HepG2 (cell line): ENCODE measurements around the gene PTPRCAP. TPM values are rescaled to one million over a fixed set of nuclear protein-coding genes. Genes with fewer than 3 reads are reported as not detected.

Experiments used
- ATAC-seq: fragments of 200-7000 bp; cut with Tn5 transposase; 3 replicates; pipeline ENCODE4 v1.9.1; 2020; ENCODE audit warnings: mild to moderate bottlenecking, moderate library complexity
- BruUV-seq: library from RNA; stranded (reverse); fragments of 400-500 nt; replicated peaks from 2 replicates; lab custom pipeline; 2021; lab: Mats Ljungman, UMichigan
- CTCF ChIA-PET: fragments of 300-600 bp; formaldehyde crosslinking; extraction: SDS; loops from one replicate; lab custom pipeline; 2021; ENCODE audit warnings: low total read pairs, inconsistent platforms, low intra/inter-chr PET ratio; lab: Yijun Ruan, JAX
- POLR2A ChIA-PET: fragments of 350-600 bp; sonication (Branson Sonifier 250); formaldehyde crosslinking; loops from one replicate; lab custom pipeline; 2020; ENCODE audit warnings: antibody characterized with exemption, inconsistent platforms; lab: Yijun Ruan, JAX
- DNase-seq: peaks from one replicate; pipeline ENCODE4 v3.0.0-alpha.2; 2015; ENCODE audit warnings: low spot score
- FAIRE-seq: peaks from 3 replicates; lab custom pipeline; 2011; peaks lifted over from hg19 to GRCh38; lab: Jason Lieb, UNC
- H2AFZ ChIP-seq: one replicate; pipeline ENCODE4 v1.6.1; 2011; ENCODE audit warnings: low read length, inconsistent platforms
- H3K27ac ChIP-seq: fragments of 300-600 bp; 3 replicates; pipeline ENCODE4 v1.8.0; 2011; ENCODE audit warnings: mixed run types, mild to moderate bottlenecking, mixed read lengths, low read length, inconsistent platforms; ENCODE audit not compliant: insufficient read depth; ENCODE audit errors: extremely low read length
- H3K27me3 ChIP-seq, 2 experiments: fragments of 200-600 bp in 1 of 2; 2 replicates in 1 of 2; 3 replicates in 1 of 2; pipeline versions ENCODE4 v1.6.0 to v1.8.0; 2011; ENCODE audit warnings: low read length in 2 of 2, mild to moderate bottlenecking in 2 of 2, moderate library complexity in 2 of 2, inconsistent platforms in 1 of 2; ENCODE audit not compliant: insufficient read depth in 2 of 2, control insufficient read depth in 1 of 2
- H3K36me3 ChIP-seq, 2 experiments: fragments of 200-600 bp in 1 of 2; replicated peaks in 1 of 2; 2 replicates in 1 of 2; 3 replicates in 1 of 2; pipeline versions ENCODE4 v1.5.1 to v1.8.0; 2011; ENCODE audit warnings: low read length in 2 of 2, inconsistent platforms in 1 of 2; ENCODE audit not compliant: insufficient read depth in 2 of 2, control insufficient read depth in 1 of 2
- H3K4me1 ChIP-seq: 2 replicates; pipeline ENCODE4 v1.5.1; 2012; ENCODE audit warnings: low read length, inconsistent platforms; ENCODE audit not compliant: insufficient read depth
- H3K4me2 ChIP-seq: 2 replicates; pipeline ENCODE4 v1.6.0; 2011; ENCODE audit warnings: low read depth, low read length, inconsistent platforms
- H3K4me3 ChIP-seq, 3 experiments: fragments of 200-600 bp in 1 of 3; sonication (generic), shearing (Covaris generic) in 1 of 3; replicated peaks in 1 of 3; 2 replicates each; pipeline ENCODE4 v1.5.1; 2011 to 2016; ENCODE audit warnings: low read length in 3 of 3, inconsistent platforms in 2 of 3, low read depth in 2 of 3, mild to moderate bottlenecking in 2 of 3, control low read depth in 1 of 3, mixed read lengths in 1 of 3; ENCODE audit not compliant: insufficient read depth in 1 of 3
- H3K79me2 ChIP-seq: one replicate; pipeline ENCODE4 v1.6.1; 2011; ENCODE audit warnings: low read length, inconsistent platforms; ENCODE audit not compliant: insufficient read depth
- H3K9ac ChIP-seq: 2 replicates; pipeline ENCODE4 v1.6.0; 2011; ENCODE audit warnings: mild to moderate bottlenecking, low read depth, low read length, inconsistent platforms; ENCODE audit not compliant: insufficient read depth
- H3K9me3 ChIP-seq: 2 replicates; pipeline ENCODE4 v1.5.1; 2012; ENCODE audit warnings: mild to moderate bottlenecking, low read length
- H4K20me1 ChIP-seq: 2 replicates; pipeline ENCODE4 v1.6.0; 2011; ENCODE audit warnings: inconsistent platforms, mild to moderate bottlenecking, low read length, moderate library complexity; ENCODE audit not compliant: insufficient read depth
- EHMT2 ChIP-seq: fragments of 200-600 bp; sonication (generic); IDR thresholded peaks from 2 replicates; pipeline ENCODE4 v1.7.0; 2017; ENCODE audit warnings: antibody characterized with exemption, low read depth, low read length, borderline replicate concordance
- FOXA1 ChIP-seq, 2 experiments: fragments of 450-650 bp in 1 of 2; sonication (generic) in 1 of 2; formaldehyde crosslinking in 1 of 2; IDR thresholded peaks; 2 replicates each; pipeline versions ENCODE4 v1.4.0 to v1.6.1; 2016 to 2020; ENCODE audit warnings: missing genetic modification reagents in 1 of 2
- FOXA3 ChIP-seq: IDR thresholded peaks from 2 replicates; pipeline ENCODE4 v1.6.1; 2016; ENCODE audit warnings: missing genetic modification reagents, missing compliant biosample characterization
- HMG20B ChIP-seq: conservative IDR thresholded peaks from 2 replicates; pipeline ENCODE4 v1.6.1; 2016; ENCODE audit warnings: missing genetic modification reagents, missing compliant biosample characterization
- KDM2A ChIP-seq: sonication (generic); formaldehyde crosslinking; IDR thresholded peaks from 2 replicates; pipeline ENCODE4 v1.4.0; 2020; ENCODE audit warnings: low read depth, missing genetic modification reagents, borderline replicate concordance
- PATZ1 ChIP-seq: sonication (generic); formaldehyde crosslinking; IDR thresholded peaks from 2 replicates; pipeline ENCODE4 v1.4.0; 2020; ENCODE audit warnings: missing genetic modification reagents
- PHF8 ChIP-seq: sonication (generic); formaldehyde crosslinking; IDR thresholded peaks from 2 replicates; pipeline ENCODE4 v1.5.0; 2020; ENCODE audit warnings: missing genetic modification reagents
- PRDM10 ChIP-seq: sonication (generic); formaldehyde crosslinking; IDR thresholded peaks from 2 replicates; pipeline ENCODE4 v1.4.0; 2020; ENCODE audit warnings: low read depth, missing genetic modification reagents
- ZNF143 ChIP-seq: sonication (generic); formaldehyde crosslinking; IDR thresholded peaks from 2 replicates; pipeline ENCODE4 v1.4.0; 2020; ENCODE audit warnings: missing genetic modification reagents
- ZNF598 ChIP-seq: sonication (generic); formaldehyde crosslinking; IDR thresholded peaks from 2 replicates; pipeline ENCODE4 v1.5.1; 2020; ENCODE audit warnings: mild to moderate bottlenecking, missing genetic modification reagents, borderline replicate concordance
- ZNF687 ChIP-seq: sonication (generic); formaldehyde crosslinking; IDR thresholded peaks from 2 replicates; pipeline ENCODE4 v1.5.1; 2020; ENCODE audit warnings: mild to moderate bottlenecking, missing genetic modification reagents, moderate library complexity
- WGBS: methylation state at CpG from one replicate; pipeline ENCODE4 v1.1.6; 2017; ENCODE audit warnings: low lambda C conversion rate; 5-methylcytosine and 5-hydroxymethylcytosine counted together
- in situ Hi-C: cut with HindIII; loops from 2 replicates; pipeline ENCODE4 v1.10.0; 2017; ENCODE audit warnings: low pct_unique_long_range_greater_than_20kb; ENCODE audit not compliant: extremely low pct_ligation_motif_present
- intact Hi-C: fragments of 100-400 bp; cut with micrococcal nuclease; formaldehyde crosslinking; loops from one replicate; pipeline ENCODE4 v1.10.0; 2022; ENCODE audit not compliant: unreplicated experiment
- polyA plus RNA-seq, 8 experiments: library from polyadenylated mRNA; depleted of rRNA in 3 of 8; stranded (reverse) in 7 of 8; unstranded in 1 of 8; fragments of >200 nt; fragmentation: Illumina TruSeq in 4 of 8; extraction: Trizol in 4 of 8; gene quantifications; 2 replicates each; pipeline versions ENCODE4 v1.2.1 to v1.2.3, GENCODE V29; 2011 to 2016; ENCODE audit warnings: low read depth in 4 of 8, missing spikeins in 1 of 8, mixed read lengths in 1 of 8; ENCODE audit not compliant: insufficient read depth in 1 of 8
- total RNA-seq, 5 experiments: library from RNA; depleted of rRNA; stranded (reverse); fragments of >200 nt; fragmentation: Illumina TruSeq; extraction: Trizol; gene quantifications; 2 replicates each; pipeline ENCODE4 v1.2.3, GENCODE V29; 2016; ENCODE audit warnings: low read depth in 1 of 5

The PTPRCAP gene
- total and polyA plus RNA-seq, 2 of the 13 experiments (the other 11 are each of a cell fraction or from before 2014, with no cell fraction given) = 0.60 to 0.70 TPM

GRCh38 chr11:67416416-67417335 is 20.8 kb downstream of the PTPRCAP start:
- no TSS peak for BruUV-seq
- H3K79me2 ChIP-seq = no peaks in the 10 kb centered on the region
- CTCF ChIA-PET = no interaction called here
- no peak overlapping the region for H3K9ac ChIP-seq
- no peak overlapping the region for H3K27ac ChIP-seq
- WGBS = 8% methylated on average over 12 of the region's 21 CpGs
- ATAC-seq = no peak
- POLR2A ChIA-PET = interaction anchor here (0.9 to 7.4 kb wide), 3 partner anchors 11 to 25 kb away, joined by 4 to 78 read pairs (median 6); partner anchors contain the start of genes PPP1CA, RAD9A, RPS6KB2 and TBC1D10C
- peaks cover 11 to 64% of the 10 kb centered on the region in 2 experiments; a peak in 4 of 5 replicates for H3K27me3 ChIP-seq
- no peaks in the 10 kb centered on the region for H4K20me1 ChIP-seq
- intact Hi-C loops = no loop called here
- FAIRE-seq = no peak
- H3K9me3 ChIP-seq = no peaks in the 10 kb centered on the region
- H3K36me3 ChIP-seq = no peaks in the 10 kb centered on the region
- H2AFZ ChIP-seq = no peak overlapping the region
- peak overlapping the region in 1 of 3 experiments; percentile 11; a peak in 1 of 6 replicates for H3K4me3 ChIP-seq
- H3K4me2 ChIP-seq = peak overlapping the region; percentile 64
- in situ Hi-C loops = no loop called here
- peaks cover 65% of the 10 kb centered on the region for H3K4me1 ChIP-seq
- peak; percentile 64 for DNase-seq
- TF ChIP-seq ZNF687 (CRISPR knock-in tag) (peak; percentile 10; the same call in 1 of the 2 replicates), HMG20B (CRISPR knock-in tag) (0 out of 2 replicates have a peak, but pooled peaks have one; percentile 21), PATZ1 (CRISPR knock-in tag) (peak; percentile 53), FOXA1 (IDR thresholded peaks at IDR 0.05) (no peak), FOXA1 (CRISPR knock-in tag; IDR thresholded peaks at IDR 0.05) (peak; percentile 53; the same call in 1 of the 2 replicates), ZNF143 (CRISPR knock-in tag) (no peak), PHF8 (CRISPR knock-in tag) (0 out of 2 replicates have a peak, but pooled peaks have one; percentile 16), KDM2A (CRISPR knock-in tag) (peak; percentile 38; the same call in 1 of the 2 replicates), ZNF598 (CRISPR knock-in tag) (no peak), PRDM10 (CRISPR knock-in tag) (peak; percentile 25; the same call in 1 of the 2 replicates), FOXA3 (peak; percentile 28; the same call in 1 of the 2 replicates), EHMT2 (no peak)
